Measurements from ENCODE around the gene ADRA2C. TPM values are rescaled to one million over a fixed set of nuclear protein-coding genes. Genes with fewer than 3 reads are reported as not detected.

Gene ADRA2C
- total RNA-seq, result not detected in 2 replicates

GRCh38 chr4:3766036-3766784, at the start of gene ADRA2C:
ADRA2C (plus strand) TSS chr4:3766385; CDS start chr4:3766607, 222 bp downstream.

Other genes with a start within 250 kb of the ADRA2C start
- 147 and 152 TPM in 2 replicates for gene LRPAP1, start 234.0 kb upstream of the ADRA2C start, total RNA-seq